ENCODE results near the gene BCL11A.

The BCL11A gene

GRCh38 chr2:60484133-60484645 is 69.3 kb downstream of the BCL11A start:
- DNase-seq (ENCODE audit: low spot score), result no peak

- DNase-seq (ENCODE audit: low spot score), result no peak
Observed at GRCh38 chr2:60483401-60483800, 70.1 kb downstream of the BCL11A start.

- DNase-seq (ENCODE audit: low spot score), result no peak
Observed at GRCh38 chr2:60482222-60482621, 71.2 kb downstream of the BCL11A start.

GRCh38 chr2:60481257-60481656 is 72.2 kb downstream of the BCL11A start:
- no peak for DNase-seq (ENCODE audit: low spot score)

- no peak for DNase-seq (ENCODE audit: low spot score)
Observed at GRCh38 chr2:60480089-60480773, 73.2 kb downstream of the BCL11A start.

- no peak for DNase-seq (ENCODE audit: low spot score)
Observed at GRCh38 chr2:60479226-60480088, 74.0 kb downstream of the BCL11A start.

- no peak for DNase-seq (ENCODE audit: low spot score)
Observed at GRCh38 chr2:60478660-60479059, 74.8 kb downstream of the BCL11A start.

- no peak for DNase-seq (ENCODE audit: low spot score)
Observed at GRCh38 chr2:60476206-60476954, 77.1 kb downstream of the BCL11A start.

- no peak for DNase-seq (ENCODE audit: low spot score)
Observed at GRCh38 chr2:60475123-60475830, 78.2 kb downstream of the BCL11A start.

GRCh38 chr2:60474301-60474700 is 79.2 kb downstream of the BCL11A start:
- DNase-seq (ENCODE audit: low spot score), result no peak

GRCh38 chr2:60473546-60473945 is 79.9 kb downstream of the BCL11A start:
- DNase-seq (ENCODE audit: low spot score), result no peak

- no peak for DNase-seq (ENCODE audit: low spot score)
Observed at GRCh38 chr2:60472663-60473289, 80.7 kb downstream of the BCL11A start.

GRCh38 chr2:60472041-60472440 is 81.4 kb downstream of the BCL11A start:
- no peak for DNase-seq (ENCODE audit: low spot score)

- DNase-seq (ENCODE audit: low spot score), result no peak
Observed at GRCh38 chr2:60470340-60470739, 83.1 kb downstream of the BCL11A start.

- DNase-seq (ENCODE audit: low spot score), result no peak
Observed at GRCh38 chr2:60469536-60470317, 83.7 kb downstream of the BCL11A start.

- DNase-seq (ENCODE audit: low spot score), result no peak
Observed at GRCh38 chr2:60468382-60469085, 84.9 kb downstream of the BCL11A start.

GRCh38 chr2:60466161-60466702 is 87.2 kb downstream of the BCL11A start:
- DNase-seq (ENCODE audit: low spot score), result no peak

- no peak for DNase-seq (ENCODE audit: low spot score)
Observed at GRCh38 chr2:60465736-60466135, 87.7 kb downstream of the BCL11A start.

- DNase-seq (ENCODE audit: low spot score), result no peak
Observed at GRCh38 chr2:60463249-60463648, 90.2 kb downstream of the BCL11A start.
